GM23338 (cell line): ENCODE data around the gene IRF2BP2. TPM values are rescaled to one million over a fixed set of nuclear protein-coding genes. Genes with fewer than 3 reads are reported as not detected.

ENCODE experiments used
- ATAC-seq: fragments of 200-7000 bp; cut with Tn5 transposase; 3 replicates; pipeline ENCODE4 v1.9.1; 2020
- DNase-seq: peaks from one replicate; pipeline ENCODE4 v3.0.0-alpha.2; 2015; ENCODE audit warnings: low spot score
- H2AFZ ChIP-seq: fragments of 200-600 bp; sonication (generic); 2 replicates; pipeline ENCODE4 v1.8.0; 2016; ENCODE audit warnings: antibody characterized with exemption, mild to moderate bottlenecking, moderate library complexity
- H3F3A ChIP-seq: fragments of 200-600 bp; sonication (generic); replicated peaks from 2 replicates; pipeline ENCODE4 v1.8.0; 2017; ENCODE audit warnings: antibody characterized with exemption, mixed run types, low read depth
- H3K27ac ChIP-seq: fragments of 200-600 bp; sonication (generic); 2 replicates; pipeline ENCODE4 v1.6.1; 2016; ENCODE audit warnings: low read depth
- H3K27me3 ChIP-seq: fragments of 200-600 bp; sonication (generic); 2 replicates; pipeline ENCODE4 v1.8.0; 2016; ENCODE audit warnings: mild to moderate bottlenecking, mixed run types, moderate library complexity; ENCODE audit not compliant: insufficient read depth
- H3K36me3 ChIP-seq: fragments of 200-600 bp; sonication (generic); 2 replicates; pipeline ENCODE4 v1.8.0; 2016; ENCODE audit warnings: mild to moderate bottlenecking; ENCODE audit not compliant: insufficient read depth
- H3K4me1 ChIP-seq: fragments of 200-600 bp; sonication (generic); 2 replicates; pipeline ENCODE4 v1.8.0; 2016; ENCODE audit warnings: mild to moderate bottlenecking, moderate library complexity; ENCODE audit not compliant: insufficient read depth
- H3K4me2 ChIP-seq: fragments of 200-600 bp; sonication (generic); 2 replicates; pipeline ENCODE4 v1.7.1; 2017; ENCODE audit warnings: mixed run types
- H3K4me3 ChIP-seq: fragments of 200-600 bp; sonication (generic); 2 replicates; pipeline ENCODE4 v1.6.1; 2016; ENCODE audit warnings: mixed run types
- H3K79me2 ChIP-seq: fragments of 200-600 bp; sonication (generic); replicated peaks from 2 replicates; pipeline ENCODE4 v1.8.0; 2017; ENCODE audit warnings: mild to moderate bottlenecking; ENCODE audit not compliant: insufficient read depth
- H3K9me2 ChIP-seq: fragments of 200-600 bp; sonication (generic); 2 replicates; pipeline ENCODE4 v1.8.0; 2017; ENCODE audit not compliant: insufficient read depth
- H4K20me1 ChIP-seq: fragments of 200-600 bp; sonication (generic); replicated peaks from 2 replicates; pipeline ENCODE4 v1.8.0; 2017; ENCODE audit warnings: mild to moderate bottlenecking; ENCODE audit not compliant: insufficient read depth
- H3K27ac Mint-ChIP-seq: 2 replicates; pipeline ENCODE4 v1.8.0; 2020; ENCODE audit warnings: inconsistent platforms, mild to moderate bottlenecking, moderate library complexity, mixed read lengths
- H3K27me3 Mint-ChIP-seq: 3 replicates; pipeline ENCODE4 v1.8.0; 2022; ENCODE audit warnings: low read depth, mild to moderate bottlenecking, moderate library complexity, mixed read lengths, inconsistent platforms; ENCODE audit not compliant: insufficient read depth, poor library complexity
- H3K36me3 Mint-ChIP-seq: 3 replicates; pipeline ENCODE4 v1.8.0; 2021; ENCODE audit warnings: low read depth, mild to moderate bottlenecking, inconsistent platforms, moderate library complexity, mixed read lengths
- H3K4me1 Mint-ChIP-seq: 3 replicates; pipeline ENCODE4 v1.8.0; 2020; ENCODE audit warnings: mild to moderate bottlenecking, inconsistent platforms, mixed read lengths
- H3K4me3 Mint-ChIP-seq: 3 replicates; pipeline ENCODE4 v1.8.0; 2021; ENCODE audit warnings: moderate library complexity, mild to moderate bottlenecking, inconsistent platforms, mixed read lengths
- H3K9me3 Mint-ChIP-seq: 3 replicates; pipeline ENCODE4 v1.8.0; 2020; ENCODE audit warnings: moderate library complexity, mild to moderate bottlenecking, inconsistent platforms, mixed read lengths
- JUNB ChIP-seq: IDR thresholded peaks from one replicate; pipeline ENCODE4 v1.6.1; 2016; ENCODE audit warnings: antibody characterized with exemption; ENCODE audit not compliant: unreplicated experiment
- polyA plus RNA-seq: library from polyadenylated mRNA; unstranded; fragments of >200 nt; fragmentation: Nextera tagmentation; extraction: Ambion mirVana; gene quantifications from 2 replicates; pipeline ENCODE4 v1.2.1, GENCODE V29; 2016
- total RNA-seq: library from RNA; depleted of rRNA; stranded (reverse); fragments of >200 nt; shearing (Covaris generic); gene quantifications from 2 replicates; pipeline ENCODE4 v1.2.3, GENCODE V29; 2014
- TF ChIP-seq, protein P1 (sequence below): fragments of 250-450 bp; sonication (Bioruptor Pico); IDR thresholded peaks from 2 replicates; pipeline ENCODE4 v1.5.0; 2020; ENCODE audit warnings: mild to moderate bottlenecking, moderate library complexity

Gene IRF2BP2
- total and polyA plus RNA-seq, 2 experiments from 2014 or later: 19.4 to 62.4 TPM

DNA sequence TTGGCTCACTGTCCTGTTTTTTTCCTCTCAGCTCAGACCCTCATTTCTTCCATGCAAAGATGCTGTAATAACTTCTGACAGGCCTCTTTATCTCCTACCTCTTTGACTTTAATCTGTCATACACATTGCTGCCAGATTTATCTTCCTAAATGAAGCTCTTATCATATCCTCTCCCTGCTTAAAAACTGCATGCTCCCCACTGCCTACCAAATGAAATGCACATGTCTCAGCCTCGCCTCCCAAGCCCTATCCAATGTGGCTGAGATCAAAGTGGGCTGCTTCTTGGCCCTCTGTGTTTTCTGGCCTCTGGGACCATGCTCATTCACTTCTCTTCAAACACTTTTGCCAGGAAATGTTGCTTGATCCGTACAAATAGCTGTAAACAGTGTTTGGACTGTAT, 38.3 kb downstream of the IRF2BP2 start (continued):
- TF ChIP-seq, protein P1, sequence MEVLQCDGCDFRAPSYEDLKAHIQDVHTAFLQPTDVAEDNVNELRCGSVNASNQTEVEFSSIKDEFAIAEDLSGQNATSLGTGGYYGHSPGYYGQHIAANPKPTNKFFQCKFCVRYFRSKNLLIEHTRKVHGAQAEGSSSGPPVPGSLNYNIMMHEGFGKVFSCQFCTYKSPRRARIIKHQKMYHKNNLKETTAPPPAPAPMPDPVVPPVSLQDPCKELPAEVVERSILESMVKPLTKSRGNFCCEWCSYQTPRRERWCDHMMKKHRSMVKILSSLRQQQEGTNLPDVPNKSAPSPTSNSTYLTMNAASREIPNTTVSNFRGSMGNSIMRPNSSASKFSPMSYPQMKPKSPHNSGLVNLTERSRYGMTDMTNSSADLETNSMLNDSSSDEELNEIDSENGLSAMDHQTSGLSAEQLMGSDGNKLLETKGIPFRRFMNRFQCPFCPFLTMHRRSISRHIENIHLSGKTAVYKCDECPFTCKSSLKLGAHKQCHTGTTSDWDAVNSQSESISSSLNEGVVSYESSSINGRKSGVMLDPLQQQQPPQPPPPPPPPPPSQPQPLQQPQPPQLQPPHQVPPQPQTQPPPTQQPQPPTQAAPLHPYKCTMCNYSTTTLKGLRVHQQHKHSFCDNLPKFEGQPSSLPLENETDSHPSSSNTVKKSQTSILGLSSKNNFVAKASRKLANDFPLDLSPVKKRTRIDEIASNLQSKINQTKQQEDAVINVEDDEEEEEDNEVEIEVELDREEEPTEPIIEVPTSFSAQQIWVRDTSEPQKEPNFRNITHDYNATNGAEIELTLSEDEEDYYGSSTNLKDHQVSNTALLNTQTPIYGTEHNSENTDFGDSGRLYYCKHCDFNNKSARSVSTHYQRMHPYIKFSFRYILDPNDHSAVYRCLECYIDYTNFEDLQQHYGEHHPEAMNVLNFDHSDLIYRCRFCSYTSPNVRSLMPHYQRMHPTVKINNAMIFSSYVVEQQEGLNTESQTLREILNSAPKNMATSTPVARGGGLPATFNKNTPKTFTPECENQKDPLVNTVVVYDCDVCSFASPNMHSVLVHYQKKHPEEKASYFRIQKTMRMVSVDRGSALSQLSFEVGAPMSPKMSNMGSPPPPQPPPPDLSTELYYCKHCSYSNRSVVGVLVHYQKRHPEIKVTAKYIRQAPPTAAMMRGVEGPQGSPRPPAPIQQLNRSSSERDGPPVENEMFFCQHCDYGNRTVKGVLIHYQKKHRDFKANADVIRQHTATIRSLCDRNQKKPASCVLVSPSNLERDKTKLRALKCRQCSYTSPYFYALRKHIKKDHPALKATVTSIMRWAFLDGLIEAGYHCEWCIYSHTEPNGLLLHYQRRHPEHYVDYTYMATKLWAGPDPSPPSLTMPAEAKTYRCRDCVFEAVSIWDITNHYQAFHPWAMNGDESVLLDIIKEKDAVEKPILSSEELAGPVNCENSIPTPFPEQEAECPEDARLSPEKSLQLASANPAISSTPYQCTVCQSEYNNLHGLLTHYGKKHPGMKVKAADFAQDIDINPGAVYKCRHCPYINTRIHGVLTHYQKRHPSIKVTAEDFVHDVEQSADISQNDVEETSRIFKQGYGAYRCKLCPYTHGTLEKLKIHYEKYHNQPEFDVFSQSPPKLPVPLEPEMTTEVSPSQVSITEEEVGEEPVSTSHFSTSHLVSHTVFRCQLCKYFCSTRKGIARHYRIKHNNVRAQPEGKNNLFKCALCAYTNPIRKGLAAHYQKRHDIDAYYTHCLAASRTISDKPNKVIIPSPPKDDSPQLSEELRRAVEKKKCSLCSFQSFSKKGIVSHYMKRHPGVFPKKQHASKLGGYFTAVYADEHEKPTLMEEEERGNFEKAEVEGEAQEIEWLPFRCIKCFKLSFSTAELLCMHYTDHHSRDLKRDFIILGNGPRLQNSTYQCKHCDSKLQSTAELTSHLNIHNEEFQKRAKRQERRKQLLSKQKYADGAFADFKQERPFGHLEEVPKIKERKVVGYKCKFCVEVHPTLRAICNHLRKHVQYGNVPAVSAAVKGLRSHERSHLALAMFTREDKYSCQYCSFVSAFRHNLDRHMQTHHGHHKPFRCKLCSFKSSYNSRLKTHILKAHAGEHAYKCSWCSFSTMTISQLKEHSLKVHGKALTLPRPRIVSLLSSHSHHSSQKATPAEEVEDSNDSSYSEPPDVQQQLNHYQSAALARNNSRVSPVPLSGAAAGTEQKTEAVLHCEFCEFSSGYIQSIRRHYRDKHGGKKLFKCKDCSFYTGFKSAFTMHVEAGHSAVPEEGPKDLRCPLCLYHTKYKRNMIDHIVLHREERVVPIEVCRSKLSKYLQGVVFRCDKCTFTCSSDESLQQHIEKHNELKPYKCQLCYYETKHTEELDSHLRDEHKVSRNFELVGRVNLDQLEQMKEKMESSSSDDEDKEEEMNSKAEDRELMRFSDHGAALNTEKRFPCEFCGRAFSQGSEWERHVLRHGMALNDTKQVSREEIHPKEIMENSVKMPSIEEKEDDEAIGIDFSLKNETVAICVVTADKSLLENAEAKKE (CRISPR knock-in tag): no peak

DNA sequence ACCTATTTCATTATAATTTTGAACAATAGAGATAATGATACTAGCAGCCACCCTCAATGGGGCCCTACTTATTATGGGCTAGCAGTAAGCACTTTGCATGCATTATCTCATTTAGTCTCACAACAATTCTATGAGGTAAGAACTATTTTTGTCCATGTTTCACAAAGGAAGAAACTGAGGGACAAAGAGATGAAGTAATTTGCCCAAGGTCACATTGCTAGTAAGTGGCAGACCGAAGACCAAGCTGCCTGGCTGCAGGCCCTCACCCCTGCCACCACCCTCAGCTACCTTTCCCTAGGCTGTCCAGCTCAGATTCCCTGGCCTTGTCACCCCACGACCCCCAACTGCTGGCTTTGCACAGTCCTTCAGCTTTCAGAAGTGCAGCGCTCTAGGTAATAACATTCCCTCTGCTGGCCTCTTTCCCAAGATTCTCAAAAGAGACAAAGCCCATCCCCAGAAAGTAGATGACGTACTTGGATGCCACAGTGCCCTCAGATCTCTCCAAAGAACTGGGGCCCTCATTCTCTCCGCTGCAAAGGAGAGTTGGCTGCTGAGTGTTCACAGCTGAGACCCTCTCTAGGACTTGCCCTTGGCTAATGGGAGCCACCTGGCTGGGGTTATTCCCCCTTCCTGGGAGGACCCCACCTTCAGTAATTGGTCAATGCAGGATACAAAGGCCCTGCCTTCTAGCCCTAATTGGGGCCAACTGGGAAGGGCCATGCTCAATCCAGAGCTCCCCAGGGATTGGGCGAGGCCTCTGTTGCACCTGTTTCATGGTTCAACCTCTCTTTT, 39.5 kb downstream of the IRF2BP2 start:
- H3K36me3 Mint-ChIP-seq: no peaks in the 10 kb centered on the region
- H3K4me1 ChIP-seq: peaks cover 2% of the 10 kb centered on the region; the same call in 1 of the 2 replicates
- H3K27ac ChIP-seq: no peak overlapping the region
- no peaks in the 10 kb centered on the region for H3K27me3 ChIP-seq
- no peak overlapping the region for H3K4me3 ChIP-seq
- 0 out of 2 replicates have a peak, but pooled peaks cover 3% of the 10 kb centered on the region for H3K9me2 ChIP-seq
- no peak overlapping the region for H2AFZ ChIP-seq
- TF ChIP-seq JUNB: no peak
- TF ChIP-seq, protein P1 (CRISPR knock-in tag): no peak
- DNase-seq (no peak), ATAC-seq (no peak)
- H3K4me3 Mint-ChIP-seq: no peak overlapping the region
- H3K36me3 ChIP-seq: no peaks in the 10 kb centered on the region
- no peak overlapping the region for H3K27ac Mint-ChIP-seq
- no peaks in the 10 kb centered on the region for H3K9me3 Mint-ChIP-seq
- no peaks in the 10 kb centered on the region for H3F3A ChIP-seq
- peaks cover 5% of the 10 kb centered on the region; the same call in 2 of the 3 replicates for H3K4me1 Mint-ChIP-seq
- H4K20me1 ChIP-seq: no peaks in the 10 kb centered on the region
- no peaks in the 10 kb centered on the region for H3K27me3 Mint-ChIP-seq
- H3K4me2 ChIP-seq: no peak overlapping the region
- no peaks in the 10 kb centered on the region for H3K79me2 ChIP-seq
